GM18520 (cell line): ENCODE data around the gene CXCL9.
"Not testable (repeated sequence)": the region's sequence is repeated elsewhere in the genome, so short reads cannot be mapped to it uniquely, and the experiment has no call there.

Source experiments
- ATAC-seq: cut with Tn5 transposase; IDR thresholded peaks from one replicate; pipeline ENCODE4 v1.9.1; 2021; ENCODE audit not compliant: unreplicated experiment

CXCL9 gene

DNA sequence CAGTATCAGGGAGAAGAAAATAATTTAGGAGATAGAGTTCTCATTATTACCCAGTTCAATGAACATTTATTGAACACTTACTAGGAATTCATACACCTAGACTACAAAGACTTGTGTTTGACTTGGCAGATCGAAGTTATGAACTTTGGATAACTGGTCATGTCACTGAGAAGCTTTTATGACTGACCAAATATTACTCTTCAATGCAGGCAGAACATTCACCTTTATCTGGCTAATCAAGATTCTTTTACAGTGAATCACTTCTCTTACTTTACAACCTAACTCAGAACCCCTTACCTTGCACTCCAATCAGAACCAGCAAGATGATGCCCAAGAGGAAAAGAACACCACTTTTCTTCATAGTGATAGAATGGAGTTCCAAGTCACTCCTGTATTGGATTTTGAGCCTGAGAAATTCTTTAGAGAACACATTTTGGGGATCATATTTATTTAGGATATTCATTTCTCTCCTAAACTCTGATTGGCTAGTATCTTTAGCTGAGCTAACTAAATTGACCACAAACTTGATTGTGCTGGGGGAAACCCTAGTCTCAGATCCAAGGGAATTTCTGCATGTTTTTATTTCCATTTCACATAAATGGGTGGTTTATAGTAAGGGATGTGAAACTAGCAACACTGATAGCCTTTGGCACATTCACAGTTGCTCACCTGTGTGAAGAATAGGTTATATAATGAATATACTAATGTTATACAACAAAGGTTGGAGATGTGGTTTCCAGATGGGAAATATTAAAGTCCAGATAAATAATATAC, at the start of gene CXCL9:
CXCL9 (minus strand) TSS at position 421 of the 774 bp plus-strand sequence; CDS start at position 361, 60 bp downstream.
- ATAC-seq = no peak

DNA sequence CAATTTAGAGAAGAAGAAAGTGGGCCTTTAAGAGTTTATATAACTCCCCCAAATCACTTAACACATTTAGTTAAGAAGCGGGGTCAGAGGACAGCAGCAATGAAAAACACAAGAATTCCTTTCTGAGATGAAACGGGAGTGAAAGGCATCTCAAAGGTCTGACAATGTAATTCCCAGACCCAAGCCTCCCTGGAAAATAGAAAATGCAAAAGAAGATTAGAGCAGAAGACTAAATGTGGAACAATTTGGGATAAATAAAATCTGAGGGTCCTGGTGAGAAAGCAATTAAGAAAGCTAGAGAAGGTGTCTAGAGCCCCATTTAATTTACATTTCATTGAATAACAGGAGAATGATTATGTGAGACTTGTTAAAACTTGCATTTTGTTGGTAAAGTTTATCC, 48.1 kb upstream of the CXCL9 start:
- no peak for ATAC-seq

DNA sequence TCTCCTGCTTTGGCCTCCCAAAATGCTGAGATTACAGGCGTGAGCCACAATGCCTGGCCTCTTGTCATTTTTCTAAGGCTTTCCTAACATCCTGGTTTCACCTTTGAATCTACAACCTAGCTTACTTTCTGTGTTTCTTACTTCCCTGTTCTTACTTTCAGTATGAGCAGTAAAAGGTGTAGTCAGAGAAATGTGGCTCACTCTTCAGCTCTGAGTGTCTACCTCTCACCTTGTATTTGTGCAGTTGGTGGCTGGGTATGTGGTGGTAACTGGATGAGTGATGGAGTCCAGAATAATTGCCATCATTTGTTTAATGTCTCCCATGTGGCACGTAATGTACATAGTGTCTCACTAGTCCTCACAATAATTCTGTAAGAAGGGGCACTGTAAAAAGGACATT, 47.7 kb upstream of the CXCL9 start:
- ATAC-seq = peak; percentile 85

DNA sequence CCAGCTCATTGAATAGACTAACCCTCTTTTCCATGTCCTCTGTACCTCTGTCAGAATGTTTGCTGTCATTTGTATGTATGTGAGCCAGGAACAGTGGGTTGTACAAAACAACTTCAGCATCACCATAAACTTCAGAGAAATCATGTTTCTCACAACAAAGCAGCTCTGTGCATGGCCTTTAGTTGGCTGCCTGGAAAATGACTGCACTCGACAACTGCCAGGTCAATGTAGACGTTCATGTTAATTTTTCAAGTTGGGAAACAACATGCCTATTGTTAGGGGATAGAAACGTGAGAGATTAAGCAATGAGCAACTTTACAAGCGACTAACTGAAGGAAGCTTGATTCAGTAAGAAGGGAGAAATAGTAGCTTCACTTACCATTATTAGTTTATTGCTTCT, 46.4 kb upstream of the CXCL9 start:
- no peak for ATAC-seq

DNA sequence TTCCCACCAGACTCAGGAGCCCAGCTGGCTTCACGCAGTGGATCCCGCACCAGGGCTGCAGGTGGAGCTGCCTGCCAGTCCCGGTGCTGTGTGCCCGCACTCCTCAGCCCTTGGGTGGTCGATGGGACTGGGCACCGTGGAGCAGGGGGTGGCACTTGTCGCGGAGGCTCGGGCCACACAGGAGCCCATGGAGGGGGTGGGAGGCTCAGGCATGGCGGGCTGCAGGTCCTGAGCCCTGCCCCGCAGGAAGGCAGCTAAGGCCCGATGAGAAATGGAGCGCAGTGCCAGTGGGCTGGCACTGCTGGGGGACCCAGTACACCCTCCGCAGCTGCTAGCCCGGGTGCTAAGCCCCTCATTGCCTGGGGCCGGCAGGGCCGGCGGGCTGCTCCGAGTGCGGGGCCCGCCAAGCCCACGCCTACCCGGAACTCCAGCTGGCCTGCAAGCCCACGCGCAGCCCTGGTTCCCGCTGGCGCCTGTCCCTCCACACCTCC, 43.3 kb upstream of the CXCL9 start:
- not testable (repeated sequence) for ATAC-seq

DNA sequence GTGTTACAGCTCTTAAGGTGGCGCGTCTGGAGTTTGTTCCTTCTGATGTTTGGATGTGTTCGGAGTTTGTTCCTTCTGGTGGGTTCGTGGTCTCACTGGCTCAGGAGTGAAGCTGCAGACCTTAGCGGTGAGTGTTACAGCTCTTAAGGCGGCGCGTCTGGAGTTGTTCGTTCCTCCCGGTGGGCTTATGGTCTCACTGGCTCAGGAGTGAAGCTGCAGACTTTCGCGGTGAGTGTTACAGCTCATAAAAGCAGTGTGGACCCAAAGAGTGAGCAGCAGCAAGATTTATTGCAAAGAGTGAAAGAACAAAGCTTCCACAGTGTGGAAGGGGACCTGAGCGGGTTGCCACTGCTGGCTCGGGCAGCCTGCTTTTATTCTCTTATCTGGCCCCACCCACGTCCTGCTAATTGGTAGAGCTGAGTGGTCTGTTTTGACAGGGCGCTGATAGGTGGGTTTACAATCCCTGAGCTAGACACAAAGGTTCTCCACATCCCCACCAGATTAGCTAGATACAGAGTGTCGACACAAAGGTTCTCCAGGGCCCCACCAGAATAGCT, 42.6 kb upstream of the CXCL9 start:
- not testable (repeated sequence) for ATAC-seq

DNA sequence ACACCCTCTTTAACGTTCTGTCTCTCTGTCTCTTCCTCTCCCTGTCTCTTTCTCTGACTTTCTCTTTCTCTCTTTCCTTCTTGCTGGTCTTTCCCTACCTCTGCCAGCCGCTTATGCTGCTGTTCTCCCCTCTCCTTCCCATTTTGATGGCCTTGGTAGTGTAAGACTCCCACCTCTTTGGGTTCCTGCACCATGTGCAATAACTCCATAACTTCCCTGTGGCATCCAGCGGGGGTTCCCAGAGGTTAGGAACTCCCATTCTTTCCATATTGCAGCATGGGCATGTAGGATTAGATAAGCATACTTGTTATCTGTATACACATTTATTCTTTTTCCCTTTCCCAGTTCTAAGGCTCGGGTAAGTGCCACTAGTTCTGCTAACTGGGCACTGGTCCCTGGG, 37.4 kb upstream of the CXCL9 start:
- ATAC-seq = not testable (repeated sequence)

DNA sequence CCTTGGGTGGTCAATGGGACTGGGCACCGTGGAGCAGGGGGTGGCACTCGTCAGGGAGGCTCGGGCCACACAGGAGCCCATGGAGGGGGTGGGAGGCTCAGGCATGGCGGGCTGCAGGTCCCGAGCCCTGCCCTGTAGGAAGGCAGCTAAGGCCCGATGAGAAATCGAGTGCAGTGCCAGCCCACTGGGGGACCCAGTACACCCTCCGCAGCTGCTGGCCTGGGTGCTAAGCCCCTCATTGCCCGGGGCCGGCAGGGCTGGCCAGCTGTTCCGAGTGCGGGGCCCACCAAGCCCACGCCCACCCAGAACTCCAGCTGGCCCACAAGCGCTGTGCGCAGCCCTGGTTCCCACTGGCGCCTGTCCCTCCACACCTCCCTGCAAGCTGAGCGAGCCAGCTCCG, 36.0 kb upstream of the CXCL9 start:
- ATAC-seq = not testable (repeated sequence)

DNA sequence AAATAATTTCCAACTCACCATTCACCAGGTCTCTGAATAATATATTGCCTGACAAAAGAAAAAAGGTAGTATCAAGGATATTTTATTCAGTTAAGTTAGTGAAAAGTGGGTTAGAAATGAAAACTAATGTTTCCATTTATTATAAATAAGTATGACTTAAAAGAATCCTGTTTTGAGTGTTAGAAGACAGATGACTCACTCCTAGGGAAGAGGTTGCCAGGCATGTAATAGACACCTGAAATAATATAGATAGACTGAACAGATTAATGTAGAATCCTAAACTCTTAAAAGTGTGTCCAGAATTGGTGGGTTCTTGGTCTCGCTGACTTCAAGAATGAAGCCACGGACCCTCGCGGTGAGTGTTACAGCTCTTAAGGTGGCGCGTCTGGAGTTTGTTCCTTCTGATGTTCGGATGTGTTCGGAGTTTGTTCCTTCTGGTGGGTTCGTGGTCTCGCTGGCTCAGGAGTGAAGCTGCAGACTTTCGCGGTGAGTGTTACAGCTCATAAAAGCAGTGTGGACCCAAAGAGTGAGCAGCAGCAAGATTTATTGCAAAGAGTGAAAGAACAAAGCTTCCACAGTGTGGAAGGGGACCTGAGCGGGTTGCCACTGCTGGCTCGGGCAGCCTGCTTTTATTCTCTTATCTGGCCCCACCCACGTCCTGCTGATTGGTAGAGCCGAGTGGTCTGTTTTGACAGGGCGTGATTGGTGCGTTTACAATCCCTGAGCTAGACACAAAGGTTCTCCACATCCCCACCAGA, 35.1 kb upstream of the CXCL9 start:
- ATAC-seq = not testable (repeated sequence)

DNA sequence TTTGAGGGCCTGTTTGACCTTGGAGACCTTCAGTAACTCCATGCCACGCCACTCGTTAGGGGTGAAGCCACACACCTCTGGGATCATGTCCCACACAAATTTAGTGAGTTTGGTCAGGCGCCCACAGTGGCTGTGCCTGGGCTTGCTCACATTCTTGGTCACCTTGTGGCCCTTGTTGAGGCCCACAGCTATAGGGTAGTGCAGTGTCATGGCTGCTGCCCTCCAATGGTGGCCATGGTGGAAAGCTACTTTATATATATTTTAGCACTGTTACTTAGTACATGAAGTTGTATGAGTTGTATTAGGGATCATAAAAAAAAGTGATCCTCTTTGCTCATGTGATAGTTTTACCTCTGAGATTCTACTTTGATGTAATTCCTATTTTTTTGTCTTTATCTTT, 29.5 kb upstream of the CXCL9 start:
- ATAC-seq = no peak

DNA sequence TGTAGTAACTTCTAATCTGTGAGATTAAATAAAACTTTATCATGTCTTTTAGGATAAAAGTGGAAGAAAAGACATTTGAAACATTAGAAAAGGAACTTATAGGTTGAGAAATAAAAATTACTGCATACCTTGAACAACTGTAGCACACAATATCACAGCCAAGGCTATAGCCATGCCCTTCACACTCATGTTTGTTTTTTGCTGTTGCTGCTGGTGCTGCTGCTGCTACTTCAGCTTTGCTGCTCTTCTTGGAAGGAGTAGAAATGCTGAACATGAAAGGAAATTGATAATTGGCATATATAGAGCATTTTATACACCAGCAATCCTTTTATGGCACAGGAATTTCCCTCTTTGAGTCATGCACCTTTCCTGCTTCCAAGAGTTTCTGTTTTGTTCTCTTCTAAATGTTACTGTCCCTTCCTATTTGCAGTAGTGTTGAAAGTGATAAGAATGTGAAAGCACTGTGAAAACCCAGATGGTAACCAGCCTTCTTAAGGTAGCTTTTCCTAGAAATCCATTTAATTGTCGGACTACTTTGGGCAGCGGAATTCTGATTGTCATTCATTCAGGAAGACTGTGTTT, 28.6 kb upstream of the CXCL9 start, which contains the start of gene CXCL11:
CXCL11 (minus strand) TSS at position 272 of the 582 bp plus-strand sequence; CDS start at position 189, 83 bp downstream.
- no peak for ATAC-seq

DNA sequence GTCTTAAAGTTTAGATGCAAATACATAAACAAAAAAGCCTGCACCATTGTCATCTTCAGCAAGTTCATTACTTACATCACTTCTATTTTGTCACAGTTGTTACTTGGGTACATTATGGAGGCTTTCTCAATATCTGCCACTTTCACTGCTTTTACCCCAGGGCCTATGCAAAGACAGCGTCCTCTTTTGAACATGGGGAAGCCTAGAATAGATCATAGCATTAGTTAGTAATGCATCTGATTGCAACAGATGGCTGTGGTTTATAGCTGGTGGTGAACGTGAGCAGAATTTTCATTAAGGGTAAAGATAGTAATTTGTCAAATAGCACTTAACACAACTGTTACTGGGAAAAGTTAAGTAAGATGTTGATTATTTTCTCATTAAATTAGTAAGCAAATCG, 27.8 kb upstream of the CXCL9 start:
- ATAC-seq = peak; percentile 70

DNA sequence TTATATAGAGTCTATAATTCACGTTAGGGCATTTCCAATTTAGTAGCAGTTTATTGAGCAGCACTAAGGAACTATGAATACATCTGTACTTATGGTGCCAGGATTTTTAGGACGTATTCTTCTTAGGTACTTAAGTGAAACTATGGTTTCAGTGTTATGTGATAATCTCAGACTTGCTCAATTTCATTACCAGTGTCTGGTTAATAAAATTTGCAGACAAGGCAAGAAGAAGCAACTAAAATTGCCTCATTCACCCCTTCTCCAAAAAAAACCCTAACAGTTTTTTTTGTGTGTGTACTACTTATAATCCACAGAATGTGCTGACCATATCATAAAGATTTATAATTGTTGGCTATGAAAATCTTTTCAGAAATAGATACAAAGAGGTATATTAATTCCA, 22.0 kb upstream of the CXCL9 start:
- ATAC-seq = no peak

DNA sequence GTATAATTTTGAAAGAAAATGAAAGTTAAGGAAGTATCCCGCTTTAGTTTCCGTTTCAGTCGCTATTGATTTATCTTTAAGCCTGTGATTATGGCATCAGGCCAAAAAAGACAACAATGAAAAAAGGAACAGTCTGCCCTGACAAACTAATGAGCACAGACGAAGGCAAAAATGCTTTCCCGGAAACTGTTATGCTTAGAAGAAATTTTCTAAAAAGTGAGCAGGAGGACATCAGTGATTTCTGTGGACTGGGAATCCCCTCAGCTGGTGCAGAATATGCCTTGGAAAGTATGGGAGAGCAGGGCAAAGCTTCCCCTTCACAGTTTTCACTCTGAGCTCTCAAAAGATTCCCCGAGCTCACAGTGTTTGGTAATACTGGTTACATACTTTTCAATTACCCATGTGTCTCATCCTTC, 21.0 kb upstream of the CXCL9 start:
- ATAC-seq = no peak

DNA sequence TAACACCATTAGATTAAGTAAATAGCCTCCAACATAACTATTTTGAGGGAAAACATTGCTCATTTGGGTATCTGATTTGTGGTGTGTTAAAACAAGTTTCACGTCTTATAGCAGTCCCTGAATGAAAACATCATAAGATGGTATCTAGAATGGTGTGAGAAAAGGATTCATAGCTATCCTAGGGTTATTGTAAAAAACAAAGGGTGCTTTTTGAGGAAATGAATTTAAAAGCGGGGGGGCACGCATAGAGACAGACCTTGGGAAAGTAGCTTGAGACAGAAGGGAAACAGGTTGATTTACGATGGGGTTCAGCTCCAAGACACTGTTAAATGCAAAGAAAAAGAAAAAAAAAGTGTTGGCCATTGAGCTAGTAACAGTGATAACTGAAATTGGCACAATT, 16.8 kb upstream of the CXCL9 start:
- no peak for ATAC-seq

DNA sequence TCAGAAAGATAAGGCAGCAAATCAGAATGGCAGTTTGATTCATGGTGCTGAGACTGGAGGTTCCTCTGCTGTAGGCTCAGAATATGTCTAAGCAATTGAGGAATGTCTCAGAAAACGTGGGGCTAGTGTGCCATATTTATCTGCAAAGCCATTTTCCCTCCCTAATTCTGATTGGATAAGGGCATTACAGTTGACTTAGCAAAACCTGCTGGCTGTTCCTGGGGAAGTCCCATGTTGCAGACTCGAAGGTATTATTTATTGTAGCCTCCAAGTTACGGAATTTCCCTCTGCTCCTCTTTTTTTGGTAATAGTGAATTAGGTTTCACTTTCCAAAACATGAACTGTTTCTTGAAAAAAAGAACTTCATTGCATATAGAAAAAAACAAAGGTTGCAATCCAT, 16.1 kb upstream of the CXCL9 start, which contains the start of gene CXCL10:
CXCL10 (minus strand) TSS at position 109 of the 400 bp plus-strand sequence; CDS start at position 43, 66 bp downstream.
- ATAC-seq = no peak

DNA sequence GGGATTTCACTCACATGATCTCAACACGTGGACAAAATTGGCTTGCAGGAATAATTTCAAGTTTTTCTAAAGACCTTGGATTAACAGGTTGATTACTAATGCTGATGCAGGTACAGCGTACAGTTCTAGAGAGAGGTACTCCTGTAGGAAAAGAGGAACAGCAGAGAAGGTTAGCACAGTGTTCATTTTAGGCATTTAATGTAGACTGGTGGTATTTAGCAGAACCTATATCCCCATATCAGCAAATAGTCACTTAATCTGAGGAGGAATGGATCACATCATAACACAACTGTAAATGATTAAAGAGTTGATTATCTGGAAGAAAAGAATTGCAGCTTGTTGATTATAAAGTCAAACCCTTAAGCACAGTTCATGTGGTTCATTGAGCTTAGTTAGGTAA, 15.4 kb upstream of the CXCL9 start:
- no peak for ATAC-seq

DNA sequence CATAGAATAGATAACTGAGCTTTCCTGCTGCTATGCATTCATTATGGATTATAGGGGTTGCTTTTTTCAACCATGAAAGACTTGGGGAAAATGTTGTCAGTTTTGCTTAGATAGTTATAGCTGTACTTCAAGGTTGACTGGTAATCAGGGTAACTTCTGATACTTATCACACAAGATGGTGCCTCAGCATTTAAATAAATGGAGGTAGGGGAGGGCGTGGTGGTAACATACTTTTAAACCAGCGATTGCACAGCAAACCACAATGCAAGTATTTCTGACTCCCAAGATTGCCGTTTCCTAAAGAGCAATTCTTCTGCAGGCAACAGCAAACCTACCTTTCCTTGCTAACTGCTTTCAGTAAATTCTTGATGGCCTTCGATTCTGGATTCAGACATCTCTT, 14.7 kb upstream of the CXCL9 start:
- no peak for ATAC-seq

DNA sequence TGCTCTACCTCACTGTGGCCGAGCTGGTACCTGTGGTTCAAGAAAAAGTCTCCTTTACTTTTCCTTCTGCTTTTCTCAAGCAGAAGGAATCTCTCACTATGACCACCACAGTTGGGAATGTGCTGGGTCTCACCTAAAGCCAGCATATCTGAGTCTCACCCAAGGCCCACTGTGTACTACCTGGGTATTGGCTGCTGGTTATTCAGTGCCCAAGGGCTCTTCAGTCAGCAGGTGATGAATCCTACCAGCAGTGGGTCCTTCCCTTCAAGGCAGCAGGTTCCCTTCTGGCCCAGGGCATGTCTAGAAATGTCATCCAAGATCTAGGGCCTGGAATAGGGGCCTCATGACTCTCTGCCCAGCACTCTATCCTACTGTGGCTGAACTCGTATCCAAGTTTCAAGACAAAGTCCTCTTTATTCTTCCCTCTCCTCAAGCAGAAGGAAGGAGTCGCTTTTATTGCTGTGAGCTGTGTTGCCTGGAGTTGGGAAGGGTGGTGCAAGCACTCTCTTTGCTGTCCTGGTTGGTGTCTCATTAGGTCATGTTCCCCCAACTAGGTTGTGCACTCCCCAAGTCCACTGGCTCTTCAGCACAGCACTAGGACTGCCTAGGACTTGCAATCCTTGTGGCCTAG, 9.9 kb upstream of the CXCL9 start:
- ATAC-seq = no peak

DNA sequence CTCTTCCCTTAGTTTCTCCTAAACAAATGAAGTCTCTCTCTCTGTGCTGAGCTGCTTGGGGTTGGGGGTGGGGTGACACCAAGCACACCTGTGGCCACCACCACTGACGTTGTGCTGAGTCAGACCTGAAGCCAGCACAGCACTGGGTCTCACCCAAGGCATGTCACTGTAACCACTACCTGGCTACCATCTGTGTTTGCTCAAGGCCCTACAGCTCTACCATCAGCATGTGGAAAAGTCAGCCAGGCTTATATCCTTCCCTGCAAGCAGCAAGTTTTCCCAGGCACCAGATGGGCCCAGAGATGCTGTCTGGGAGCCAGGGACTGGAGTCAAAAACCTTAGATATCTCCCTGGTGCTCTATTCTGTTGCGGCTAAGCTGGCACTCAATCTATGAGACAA, 9.1 kb upstream of the CXCL9 start:
- peak; percentile 45 for ATAC-seq

DNA sequence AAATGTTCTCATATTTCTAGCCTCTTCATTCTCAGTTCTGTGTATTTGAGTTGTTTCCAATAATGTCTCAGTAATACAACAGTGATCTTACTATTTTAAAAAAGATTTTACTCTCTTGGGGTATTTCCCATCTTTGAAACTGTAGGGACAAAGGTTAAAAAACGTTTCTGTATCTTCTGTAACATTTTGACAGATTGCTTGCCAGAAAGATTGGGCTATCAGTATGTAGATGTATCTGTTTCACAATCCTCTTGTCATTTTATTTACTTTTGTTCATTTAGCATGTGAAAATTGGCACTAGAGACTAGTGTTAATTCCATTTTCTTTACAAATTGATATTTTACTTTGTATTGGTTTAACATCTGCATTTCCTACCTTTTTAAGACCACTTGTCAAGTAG, 6.2 kb upstream of the CXCL9 start:
- ATAC-seq = no peak
